HG03439 (cell line): ENCODE results near the gene DOHH.

Experiments
- ATAC-seq: cut with Tn5 transposase; IDR thresholded peaks from one replicate; pipeline ENCODE4 v1.9.1; 2021; ENCODE audit warnings: mild to moderate bottlenecking, moderate library complexity; ENCODE audit not compliant: unreplicated experiment

Gene DOHH

DNA sequence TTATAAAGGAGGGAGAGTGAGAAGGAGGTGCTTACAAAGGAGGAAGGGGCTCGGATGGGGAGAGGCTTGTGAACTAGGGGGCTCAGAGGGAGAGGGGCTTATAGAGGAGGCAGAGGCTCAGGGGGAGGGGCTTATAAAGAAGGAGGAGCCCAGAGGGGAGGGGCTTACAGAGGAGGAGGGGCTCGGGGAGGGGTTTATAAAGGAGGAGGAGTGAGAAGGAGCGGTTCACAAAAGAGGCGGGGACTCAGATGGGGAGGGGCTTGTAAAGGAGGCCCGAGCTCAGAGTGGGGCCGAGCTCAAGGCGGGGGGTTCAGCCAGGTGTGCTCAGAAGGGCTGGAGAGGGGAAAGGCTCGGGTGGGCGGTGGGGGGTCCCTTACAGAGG, 20.6 kb downstream of the DOHH start:
- ATAC-seq, result no peak

GRCh38 chr19:3479177-3479833, 21.2 kb downstream of the DOHH start:
- no peak for ATAC-seq

DNA sequence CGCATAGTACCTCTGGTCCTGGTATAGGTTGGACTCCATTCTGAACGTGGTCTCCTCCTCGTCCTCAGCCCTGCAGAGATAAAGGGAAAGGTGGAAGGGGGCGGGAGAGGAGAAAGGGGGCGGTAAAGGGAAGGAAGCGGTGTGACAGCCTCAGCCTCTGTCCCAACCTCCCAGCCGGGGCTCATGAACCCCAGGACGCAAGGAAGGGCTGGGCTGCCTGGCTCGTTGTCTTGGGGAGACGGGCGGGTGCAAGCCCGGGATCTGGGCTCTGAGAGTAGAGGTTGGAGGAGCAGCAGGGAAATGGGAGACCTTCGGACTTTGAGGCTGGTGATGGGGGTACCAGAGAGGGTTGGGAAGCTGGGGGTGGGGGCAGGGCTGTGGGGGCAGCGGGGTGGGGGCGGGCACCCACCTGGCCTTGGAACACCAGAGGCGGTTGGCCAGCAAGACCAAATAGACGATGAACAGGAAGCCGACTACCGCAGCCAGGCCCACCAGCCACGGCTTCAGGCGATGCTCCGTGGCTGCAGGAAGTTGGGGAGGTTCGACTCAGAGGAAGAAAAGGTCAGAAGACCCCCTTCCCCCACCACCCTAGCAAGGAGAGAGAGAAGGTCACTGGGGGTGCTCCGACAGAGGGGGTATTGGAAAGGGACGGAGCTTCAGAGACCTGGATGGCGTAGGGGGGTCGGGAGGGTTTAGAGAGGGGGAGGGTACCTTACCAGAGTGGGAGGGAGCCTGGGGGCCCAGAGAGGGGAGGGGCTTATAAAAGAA, 21.9 kb downstream of the DOHH start:
- no peak for ATAC-seq

- no peak for ATAC-seq
These were observed 22.5 kb downstream of the DOHH start for GRCh38 chr19:3477951-3478350.

GRCh38 chr19:3477506-3477905, 23.0 kb downstream of the DOHH start:
- ATAC-seq, result no peak

DNA sequence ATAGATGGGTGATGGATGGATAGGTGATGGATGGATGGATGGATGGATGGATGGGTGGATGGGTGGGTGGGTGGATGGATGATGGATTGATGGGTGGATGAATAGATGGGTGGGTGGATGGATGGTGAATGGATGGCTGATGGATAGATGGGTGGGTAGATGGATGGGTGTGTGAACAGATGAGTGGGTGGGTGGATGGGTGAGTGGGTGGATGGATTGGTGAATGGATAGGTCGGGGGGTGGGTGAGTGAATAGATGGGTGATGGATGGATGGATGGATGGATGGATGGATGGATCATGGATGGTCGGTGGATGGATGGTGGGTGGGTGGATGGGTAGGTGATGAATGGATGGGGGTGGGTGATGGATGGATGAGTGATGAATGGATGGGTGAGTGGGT, 23.6 kb downstream of the DOHH start:
- ATAC-seq, result no peak

- ATAC-seq, result no peak
These were observed 25.0 kb downstream of the DOHH start for GRCh38 chr19:3475449-3475848.

GRCh38 chr19:3474614-3475013, 25.9 kb downstream of the DOHH start:
- ATAC-seq, result no peak

- no peak for ATAC-seq
These were observed 26.5 kb downstream of the DOHH start for GRCh38 chr19:3474010-3474409.

GRCh38 chr19:3471954-3472655, 28.4 kb downstream of the DOHH start:
- ATAC-seq, result no peak

DNA sequence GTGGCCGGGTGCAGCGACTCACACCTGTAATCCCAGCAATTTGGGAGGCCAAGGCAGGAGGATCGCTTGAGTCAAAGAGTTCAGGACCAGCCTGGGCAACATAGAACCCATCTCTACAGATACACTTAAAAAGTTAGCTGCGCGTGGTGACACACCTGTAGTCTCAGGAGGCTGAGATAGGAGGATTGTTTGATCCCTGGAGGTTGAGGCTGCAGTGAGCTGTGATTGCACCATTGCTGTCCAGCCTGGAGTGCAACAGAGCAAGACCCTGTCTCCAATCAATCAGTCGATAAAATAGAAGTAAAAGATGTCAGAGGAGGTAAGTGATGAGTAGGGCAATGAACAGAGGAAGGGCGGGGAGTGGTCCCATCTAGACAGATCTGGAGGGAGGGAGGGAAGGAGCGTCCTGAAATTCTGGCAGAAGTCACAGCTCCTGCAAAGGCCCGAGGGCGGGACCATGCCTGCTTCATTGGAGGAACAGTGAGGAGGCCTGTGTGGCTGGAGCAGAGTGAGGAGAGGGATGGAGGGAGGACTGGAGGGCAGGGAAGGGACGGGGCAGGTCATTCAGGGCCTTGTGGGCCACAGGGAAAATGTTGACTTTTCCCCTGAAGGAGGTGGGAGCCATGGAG, 29.9 kb downstream of the DOHH start:
- ATAC-seq, result no peak

GRCh38 chr19:3469638-3470499, 30.6 kb downstream of the DOHH start:
- no peak for ATAC-seq

GRCh38 chr19:3468211-3468610, 32.3 kb downstream of the DOHH start:
- no peak for ATAC-seq

- ATAC-seq, result no peak
These were observed 32.9 kb downstream of the DOHH start for GRCh38 chr19:3467437-3468198.

- ATAC-seq, result no peak
These were observed 33.8 kb downstream of the DOHH start for GRCh38 chr19:3466635-3467034.

- ATAC-seq, result no peak
These were observed 34.9 kb downstream of the DOHH start for GRCh38 chr19:3465552-3465951.

GRCh38 chr19:3464587-3465235, 35.8 kb downstream of the DOHH start:
- no peak for ATAC-seq

DNA sequence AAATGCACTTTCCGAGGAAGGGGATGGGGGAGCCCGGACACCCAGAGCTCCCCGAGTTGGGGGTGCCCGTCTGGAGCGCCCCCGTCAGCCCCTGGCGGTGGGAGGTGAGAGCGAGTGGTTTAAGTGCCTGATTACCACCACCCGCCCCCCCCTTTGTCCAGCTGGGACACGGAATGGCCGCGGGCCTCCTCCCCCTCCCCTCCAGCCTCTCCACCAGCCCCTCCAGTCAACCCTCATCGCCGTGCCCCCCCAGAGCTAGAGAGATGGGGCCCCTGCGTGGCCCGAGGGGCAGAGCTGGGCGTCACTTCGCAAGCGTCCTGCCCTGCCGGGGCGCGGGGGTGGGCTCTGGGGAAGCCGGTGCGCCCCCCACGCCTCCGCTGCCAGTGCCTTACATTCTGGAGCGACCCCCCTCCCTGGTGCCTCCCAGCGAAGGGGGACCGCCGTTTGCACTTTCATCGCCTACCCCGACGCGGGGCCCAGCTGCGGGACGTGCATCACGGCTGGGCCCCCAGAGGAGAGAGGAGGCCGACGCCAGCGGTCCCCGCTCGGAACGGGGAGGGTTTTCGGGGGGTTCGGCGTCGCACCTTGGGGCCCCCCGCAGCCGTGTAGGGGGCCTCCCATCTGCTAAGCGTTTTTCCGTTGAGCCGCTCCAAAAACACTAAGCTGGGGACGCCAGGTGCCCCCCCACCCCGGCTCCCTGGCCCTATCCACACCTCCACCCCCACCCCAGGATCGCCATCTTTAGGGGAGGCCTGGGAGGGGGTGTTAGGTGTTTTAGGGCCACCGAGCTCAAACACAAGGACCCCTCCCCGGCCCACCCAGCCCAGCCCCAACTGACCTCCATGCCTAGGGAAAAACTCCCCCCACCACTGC, 36.5 kb downstream of the DOHH start:
- no peak for ATAC-seq
